GM18519 (cell line): ENCODE results near the gene MACROD2.

ENCODE experiments used
- ATAC-seq: cut with Tn5 transposase; IDR thresholded peaks from one replicate; pipeline ENCODE4 v1.9.1; 2021; ENCODE audit warnings: mild to moderate bottlenecking, moderate library complexity; ENCODE audit not compliant: unreplicated experiment, low FRiP score

Gene MACROD2

GRCh38 chr20:14879020-14879697 lies 883.8 kb downstream of the MACROD2 start:
- peak; percentile 78 for ATAC-seq

- ATAC-seq, result peak; percentile 33
Observed at GRCh38 chr20:14879839-14880238, 884.5 kb downstream of the MACROD2 start.

GRCh38 chr20:14881518-14881917 lies 886.2 kb downstream of the MACROD2 start:
- ATAC-seq, result no peak

DNA sequence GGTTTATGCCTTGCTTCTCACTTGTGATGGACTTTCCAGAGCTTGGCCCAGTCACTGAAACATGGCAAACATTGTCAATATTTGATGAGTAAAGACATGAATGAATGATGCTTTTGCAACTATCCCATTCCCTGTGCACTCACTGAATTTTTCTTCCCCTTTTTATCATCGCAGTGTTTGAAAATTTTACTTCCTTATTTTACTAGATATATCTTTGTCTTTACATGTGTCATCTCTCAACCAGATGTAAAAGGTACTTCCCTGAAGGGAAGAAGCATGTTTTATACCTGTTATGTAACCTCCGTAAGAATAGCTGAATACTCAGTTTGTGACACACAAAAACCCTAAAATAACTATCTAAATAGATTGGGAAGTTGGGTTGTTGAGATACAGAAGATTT lies 886.8 kb downstream of the MACROD2 start:
- no peak for ATAC-seq

DNA sequence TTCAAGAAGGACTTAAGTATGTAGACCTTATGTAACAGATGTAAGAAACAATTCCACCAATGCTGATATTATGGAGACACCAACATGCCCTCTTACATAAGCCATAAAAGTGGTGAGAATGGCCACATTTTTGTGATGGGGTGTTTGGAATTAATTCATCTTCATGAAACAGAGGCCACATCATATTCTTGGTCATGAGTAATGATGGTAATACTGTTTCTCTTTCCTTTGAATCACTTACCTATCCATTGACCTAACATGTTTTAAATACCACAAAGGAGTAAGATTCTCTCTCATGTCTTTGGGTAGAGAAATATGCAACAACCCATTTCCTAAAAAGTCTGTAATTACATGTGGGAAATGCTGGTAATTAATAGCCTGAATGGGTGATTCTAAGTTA lies 887.5 kb downstream of the MACROD2 start:
- ATAC-seq, result no peak

DNA sequence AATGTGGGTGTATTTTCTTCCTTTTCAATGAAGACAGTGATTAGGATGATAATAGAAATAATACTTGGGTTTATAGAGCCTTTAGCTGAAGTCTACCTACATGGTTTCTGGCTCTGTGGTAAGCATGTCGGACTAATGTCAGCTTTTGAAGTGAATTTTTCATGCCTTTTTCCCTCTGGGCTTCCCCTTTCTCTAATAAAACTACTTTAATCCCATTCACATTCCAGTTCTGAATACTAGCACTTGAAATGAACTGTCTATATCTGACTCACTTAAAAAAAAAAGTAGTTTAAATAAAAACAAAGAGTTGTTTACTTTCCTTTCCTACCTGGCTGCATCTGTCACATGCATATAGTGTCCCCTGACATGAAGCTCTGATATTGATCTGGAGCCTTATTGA lies 888.0 kb downstream of the MACROD2 start:
- ATAC-seq, result no peak

GRCh38 chr20:14885661-14886060 lies 890.3 kb downstream of the MACROD2 start:
- no peak for ATAC-seq

DNA sequence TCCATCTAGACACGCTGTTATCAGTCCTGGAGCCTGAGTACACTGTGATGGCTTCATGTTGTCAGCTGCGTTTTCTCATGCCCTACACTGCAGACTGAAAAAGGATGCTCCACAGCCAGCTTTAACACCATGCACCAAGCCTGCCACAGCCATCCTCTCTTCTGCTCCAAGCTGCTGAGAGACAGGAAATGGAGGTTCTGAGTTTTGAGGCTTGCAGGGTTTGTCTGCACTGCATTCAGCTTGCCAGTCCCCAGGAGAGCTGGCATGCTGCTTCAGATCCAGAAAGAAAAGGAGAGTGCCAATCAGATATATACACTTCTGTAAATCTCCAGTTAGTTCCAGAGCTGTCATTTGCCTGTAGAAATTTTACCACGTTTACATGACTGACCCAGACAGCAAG lies 892.8 kb downstream of the MACROD2 start:
- no peak for ATAC-seq

DNA sequence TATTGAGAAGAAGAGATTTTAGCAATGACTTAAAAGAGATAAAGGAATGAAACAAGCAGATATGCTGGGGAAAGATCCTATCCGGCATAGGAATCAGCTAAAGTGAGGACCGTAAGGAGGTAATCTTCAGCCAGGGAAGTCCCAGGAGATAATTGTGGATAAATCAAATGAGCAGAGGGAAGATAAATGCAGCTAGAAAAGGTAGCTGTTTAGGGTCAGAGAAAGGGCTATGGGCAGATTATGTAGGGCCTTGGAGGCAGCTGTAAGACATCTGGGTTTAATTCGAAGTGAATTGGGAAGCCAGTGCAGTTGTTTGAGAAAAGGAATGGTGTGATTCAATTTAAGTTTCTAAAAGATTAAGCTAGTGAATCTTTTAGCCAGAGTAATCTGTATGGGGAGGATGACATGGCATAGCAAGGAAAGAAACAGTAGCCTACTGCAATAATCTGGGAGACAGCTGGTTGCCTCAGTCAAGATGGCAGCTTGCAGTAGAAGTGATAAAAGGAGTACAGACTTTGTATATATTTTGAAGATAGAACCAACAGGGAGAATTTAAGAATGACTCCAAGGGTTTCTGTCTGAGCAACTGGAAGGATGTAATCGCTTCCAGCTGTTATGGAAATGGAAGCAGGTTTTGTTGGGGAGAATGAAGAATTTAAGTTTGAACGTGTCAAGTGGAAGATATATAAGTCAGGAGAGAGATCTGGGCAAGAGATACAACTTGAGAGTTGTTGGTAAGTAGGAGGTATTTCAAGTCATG lies 894.4 kb downstream of the MACROD2 start:
- ATAC-seq, result no peak

- no peak for ATAC-seq
Observed at GRCh38 chr20:14890713-14891112, 895.4 kb downstream of the MACROD2 start.

DNA sequence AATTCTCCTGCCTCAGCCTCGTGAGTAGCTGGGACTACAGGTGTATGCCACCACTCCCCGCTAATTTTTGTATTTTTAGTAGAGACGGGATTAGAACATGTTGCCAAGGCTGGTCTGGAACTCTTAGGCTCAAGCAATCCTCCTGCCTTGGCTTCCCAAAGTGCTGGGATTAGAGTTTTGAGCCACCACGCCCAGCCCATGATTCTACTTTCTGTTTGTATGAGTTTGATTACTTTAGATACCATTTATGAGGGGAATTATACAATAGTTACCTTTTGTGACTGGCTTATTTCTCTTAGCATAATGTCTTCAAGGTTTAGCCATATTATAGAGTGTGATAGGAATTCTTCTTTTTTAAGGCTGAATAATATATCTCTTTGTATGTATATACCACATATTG lies 897.5 kb downstream of the MACROD2 start:
- no peak for ATAC-seq

DNA sequence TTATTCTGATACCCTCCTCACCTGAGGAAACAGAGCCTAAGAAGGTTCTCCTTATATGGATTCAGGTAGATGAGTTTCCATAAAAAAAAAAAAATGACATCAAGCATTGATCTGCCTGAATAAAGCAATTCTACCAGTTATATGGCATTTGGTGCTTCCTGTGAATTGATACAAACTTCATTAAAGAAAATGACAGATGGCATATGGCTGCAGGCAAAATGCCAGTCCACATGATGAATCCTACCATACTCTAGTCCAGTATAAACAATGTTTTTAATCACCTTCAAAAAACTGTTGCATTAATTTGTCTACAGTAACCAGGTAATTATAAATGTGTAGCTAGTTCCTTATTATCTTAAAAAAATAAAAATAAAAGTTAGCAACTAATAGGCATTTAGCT lies 901.3 kb downstream of the MACROD2 start:
- no peak for ATAC-seq

DNA sequence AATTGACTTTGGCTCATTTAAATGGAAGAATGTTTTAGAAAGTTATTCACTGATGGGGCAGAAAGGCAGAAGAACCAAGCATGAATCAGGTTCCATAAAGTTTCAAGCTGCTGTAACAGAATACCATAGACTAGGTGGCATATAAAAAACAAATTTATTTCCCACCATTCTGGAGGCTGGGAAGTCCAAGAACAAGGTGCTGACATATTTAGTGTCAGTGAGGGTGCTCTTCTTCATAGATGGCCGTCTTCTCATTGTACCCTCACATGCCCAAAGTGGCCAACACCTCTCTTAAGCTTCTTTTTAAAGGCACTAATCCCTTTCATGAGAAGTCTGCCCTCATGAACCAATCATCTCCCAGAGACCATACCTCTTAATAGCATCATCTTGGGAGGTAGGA lies 902.3 kb downstream of the MACROD2 start:
- no peak for ATAC-seq

DNA sequence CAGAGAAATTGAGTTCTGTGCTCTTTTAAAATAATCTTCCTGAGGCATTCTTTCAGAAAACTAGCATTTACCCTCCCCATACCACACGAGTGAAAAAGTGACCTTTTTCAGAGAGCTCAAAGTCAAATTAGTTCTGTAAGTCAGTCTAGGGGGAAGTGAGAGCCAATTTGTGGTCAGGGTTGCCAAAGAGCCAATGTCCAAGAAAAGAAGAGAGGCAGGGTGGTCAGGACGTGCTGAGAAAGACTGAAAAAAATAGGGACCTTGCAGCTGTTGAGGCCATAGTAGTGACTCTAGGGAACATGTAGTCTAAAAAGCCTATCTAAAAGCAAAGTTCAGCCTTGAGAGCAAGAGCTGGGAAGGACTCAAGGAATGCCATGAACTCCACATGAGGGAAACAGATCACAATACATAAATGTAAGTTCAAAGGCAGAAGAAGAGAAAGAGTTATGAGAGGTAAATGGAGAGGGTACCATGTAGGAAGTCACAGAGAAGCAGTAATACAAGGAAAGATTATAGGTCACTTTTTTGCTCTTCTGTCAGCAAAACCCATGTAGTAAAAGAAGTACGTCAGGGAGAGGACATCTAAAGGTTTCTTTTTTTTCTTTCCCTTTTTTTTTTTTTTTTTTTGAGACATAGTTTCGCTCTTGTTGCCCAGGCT lies 907.2 kb downstream of the MACROD2 start:
- peak; percentile 88 for ATAC-seq

DNA sequence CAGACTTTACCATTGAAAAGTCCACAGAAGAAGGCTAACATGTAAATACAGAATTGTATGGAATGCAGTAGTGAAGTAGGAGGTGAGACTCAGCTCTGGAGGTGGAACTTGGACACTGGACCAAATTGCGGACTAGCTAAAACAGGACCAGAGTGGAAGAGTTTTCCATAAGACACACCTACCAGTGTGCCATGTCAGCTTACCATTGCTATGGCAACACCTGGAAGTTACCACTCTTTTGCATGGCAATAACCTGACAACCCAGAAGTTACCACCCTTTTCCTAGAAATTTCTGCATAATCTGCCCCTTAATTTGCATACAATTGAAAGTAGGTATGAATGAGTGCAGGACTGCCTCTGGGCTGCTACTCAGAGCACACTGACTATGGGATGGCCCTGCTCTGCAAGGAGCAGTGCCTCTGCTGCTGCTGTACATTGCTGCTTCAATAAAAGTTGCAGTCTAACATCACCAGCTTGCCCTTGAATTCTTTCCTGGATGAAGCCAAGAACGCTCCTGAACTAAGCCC lies 911.7 kb downstream of the MACROD2 start:
- ATAC-seq, result no peak

- ATAC-seq, result no peak
Observed at GRCh38 chr20:14910126-14910525, 914.8 kb downstream of the MACROD2 start.

GRCh38 chr20:14913896-14914620 lies 918.7 kb downstream of the MACROD2 start:
- ATAC-seq, result no peak

GRCh38 chr20:14914633-14915032 lies 919.3 kb downstream of the MACROD2 start:
- no peak for ATAC-seq

DNA sequence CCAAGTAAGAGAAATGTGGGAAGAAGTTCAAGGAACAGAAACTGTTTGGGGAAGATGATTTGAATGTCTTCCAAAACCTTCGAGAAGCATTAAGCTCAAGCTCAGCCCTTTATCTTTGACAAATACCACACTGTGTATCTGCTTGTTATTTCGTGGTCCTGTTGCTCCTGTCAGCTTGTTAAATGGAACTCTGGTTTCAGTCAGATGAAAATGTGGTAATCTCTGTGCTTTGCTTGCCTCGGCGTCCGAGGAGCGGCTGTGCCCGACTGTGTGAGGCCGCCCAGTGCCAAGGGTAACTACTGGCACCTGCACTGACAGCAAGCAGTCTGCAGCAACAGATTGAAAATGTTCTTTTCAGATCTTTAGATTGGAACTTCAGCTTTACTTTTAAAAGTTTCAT lies 920.0 kb downstream of the MACROD2 start:
- no peak for ATAC-seq

DNA sequence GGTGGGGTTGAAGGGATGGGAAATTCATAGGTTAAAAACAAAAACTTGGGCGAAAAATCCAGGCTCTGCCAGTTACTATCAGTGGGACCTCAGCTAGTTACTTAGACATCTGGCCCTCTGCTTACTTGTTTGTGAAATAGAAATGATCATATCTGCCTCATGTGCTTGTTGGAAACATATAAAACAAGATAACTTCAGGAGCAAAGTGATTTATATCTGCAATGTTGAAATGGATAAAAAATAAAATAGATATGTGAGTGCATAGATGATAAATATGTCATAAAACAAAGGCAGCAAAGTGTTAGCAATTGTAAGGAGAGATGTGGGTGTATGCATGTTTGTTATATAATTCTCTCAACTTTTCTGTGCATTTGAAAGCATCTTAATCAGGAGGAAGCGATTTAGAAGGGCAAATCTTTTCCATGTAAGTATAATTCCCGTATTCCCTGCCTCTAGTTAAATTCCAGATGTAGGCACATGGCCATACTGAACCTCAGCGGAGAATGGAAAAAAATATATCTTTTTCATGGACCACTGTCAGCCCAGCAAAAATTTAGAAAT lies 921.1 kb downstream of the MACROD2 start:
- ATAC-seq, result no peak
